OCI-LY3 (cell line): ENCODE data around the gene UNC5B.

Experiments used
- CTCF ChIP-seq: fragments of 200-600, 300-600 bp; sonication (generic); IDR thresholded peaks from 2 replicates; pipeline ENCODE4 v1.5.1; 2014; ENCODE audit warnings: antibody characterized with exemption, low read length, low read depth
- EZH2phosphoT487 ChIP-seq: fragments of 200-600 bp; shearing (Covaris generic); IDR thresholded peaks from 2 replicates; pipeline ENCODE4 v1.6.1; 2018; ENCODE audit warnings: antibody characterized with exemption, mixed run types, low read depth

DNA sequence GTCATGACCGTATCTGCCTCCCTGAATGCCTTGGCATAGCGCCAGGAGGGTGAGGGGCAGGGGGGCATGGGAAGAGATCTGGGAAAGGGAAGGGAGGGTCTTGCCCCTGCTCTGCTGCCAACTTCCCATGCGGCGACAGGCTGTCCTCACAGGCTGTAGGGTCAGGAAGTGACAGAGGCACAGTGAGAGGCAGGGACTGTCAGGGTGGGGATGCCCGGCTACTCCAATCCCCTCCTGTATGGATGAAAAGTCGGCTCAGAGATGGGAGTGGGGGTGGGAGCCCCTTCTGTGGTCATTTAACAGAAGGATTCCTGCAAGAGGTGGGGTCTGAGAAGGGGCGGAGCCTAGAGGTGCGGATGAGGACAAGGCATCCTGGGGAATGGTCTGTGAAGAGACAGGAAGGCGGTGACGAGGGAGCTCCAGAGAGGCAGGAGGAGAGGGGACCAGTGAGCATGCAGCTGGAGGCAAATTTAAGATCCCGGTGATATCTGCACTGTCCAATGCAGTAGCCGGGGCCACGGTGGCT is 20.8 kb upstream of the UNC5B start:
- no peak for TF ChIP-seq EZH2phosphoT487
- no peak for TF ChIP-seq CTCF
